Islet of Langerhans (tissue), 1 donor: Measurements from ENCODE around the gene CRP.
"Not testable (repeated sequence)": the region's sequence is repeated elsewhere in the genome, so short reads cannot be mapped to it uniquely, and the experiment has no call there.

Experiments used
- FAIRE-seq: peaks from one replicate; lab custom pipeline; 2011; peaks lifted over from hg19 to GRCh38; lab: Jason Lieb, UNC

CRP gene, protein sequence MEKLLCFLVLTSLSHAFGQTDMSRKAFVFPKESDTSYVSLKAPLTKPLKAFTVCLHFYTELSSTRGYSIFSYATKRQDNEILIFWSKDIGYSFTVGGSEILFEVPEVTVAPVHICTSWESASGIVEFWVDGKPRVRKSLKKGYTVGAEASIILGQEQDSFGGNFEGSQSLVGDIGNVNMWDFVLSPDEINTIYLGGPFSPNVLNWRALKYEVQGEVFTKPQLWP

DNA sequence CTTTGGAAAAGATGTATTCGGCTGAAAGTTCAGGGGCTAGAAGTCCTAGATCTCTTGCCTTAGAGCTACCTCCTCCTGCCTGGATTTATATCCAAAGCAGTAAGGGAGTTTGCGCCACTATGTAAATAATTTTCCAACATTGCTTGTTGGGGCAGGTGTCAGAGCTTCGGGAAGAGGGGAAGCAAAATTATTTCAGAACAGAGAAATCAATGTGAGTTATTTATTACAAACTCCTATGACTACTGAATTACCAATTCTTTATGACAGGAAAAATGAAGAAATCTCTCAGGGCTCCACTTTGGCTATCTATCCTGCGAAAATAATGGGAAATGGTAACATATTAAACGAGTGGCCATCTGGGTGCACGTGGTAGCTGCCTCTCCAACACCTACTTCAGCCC lies at the start of gene CRP:
CRP (minus strand) TSS at position 61 of the 400 bp plus-strand sequence. CDS start 104 bp downstream, outside the sequence.
- FAIRE-seq = no peak

GRCh38 chr1:159763686-159764085 lies 49.3 kb upstream of the CRP start:
- no peak for FAIRE-seq

DNA sequence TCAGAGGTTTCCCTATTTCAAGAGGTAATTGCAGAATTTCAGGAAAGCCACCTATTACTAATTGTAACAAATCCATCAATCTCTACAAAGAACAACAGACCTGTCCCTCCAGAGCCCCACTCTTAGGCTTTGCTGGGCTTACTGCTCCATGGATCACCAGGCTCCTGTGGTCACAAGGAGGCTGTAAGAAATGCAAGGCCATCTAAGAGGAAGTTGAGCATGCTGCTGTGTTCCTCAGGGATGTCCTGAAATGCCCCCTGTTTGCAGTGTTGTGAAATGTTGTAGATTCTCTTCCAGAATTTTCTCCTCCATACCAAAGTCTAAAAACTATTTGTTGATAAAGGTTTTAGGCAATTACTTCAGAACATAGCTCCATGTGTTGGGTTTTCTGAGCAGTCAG lies 42.0 kb upstream of the CRP start:
- no peak for FAIRE-seq

- FAIRE-seq = no peak
Measured at GRCh38 chr1:159755451-159756007, 41.1 kb upstream of the CRP start.

- no peak for FAIRE-seq
Measured at GRCh38 chr1:159753386-159753785, 39.0 kb upstream of the CRP start.

GRCh38 chr1:159752135-159752580 lies 37.8 kb upstream of the CRP start:
- no peak for FAIRE-seq

DNA sequence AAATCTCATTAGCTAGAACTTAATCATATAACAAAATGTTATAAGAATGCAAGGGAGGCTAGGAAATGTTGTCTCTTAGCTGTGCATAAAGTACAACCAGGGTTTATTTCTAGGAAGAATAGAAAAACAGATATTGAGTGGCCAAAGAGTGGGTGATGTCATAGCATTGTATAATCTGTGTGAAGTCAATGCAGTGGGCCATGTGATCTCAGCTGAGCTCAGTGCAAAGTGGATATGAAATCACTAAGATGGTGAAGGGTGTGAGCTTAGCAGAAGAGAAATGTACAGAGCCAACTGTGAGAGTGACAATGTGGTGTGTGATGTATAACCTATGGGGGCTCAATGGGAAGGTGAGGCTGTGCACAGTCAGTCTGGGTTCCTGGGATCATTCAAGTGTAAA lies 36.6 kb upstream of the CRP start:
- FAIRE-seq = no peak

DNA sequence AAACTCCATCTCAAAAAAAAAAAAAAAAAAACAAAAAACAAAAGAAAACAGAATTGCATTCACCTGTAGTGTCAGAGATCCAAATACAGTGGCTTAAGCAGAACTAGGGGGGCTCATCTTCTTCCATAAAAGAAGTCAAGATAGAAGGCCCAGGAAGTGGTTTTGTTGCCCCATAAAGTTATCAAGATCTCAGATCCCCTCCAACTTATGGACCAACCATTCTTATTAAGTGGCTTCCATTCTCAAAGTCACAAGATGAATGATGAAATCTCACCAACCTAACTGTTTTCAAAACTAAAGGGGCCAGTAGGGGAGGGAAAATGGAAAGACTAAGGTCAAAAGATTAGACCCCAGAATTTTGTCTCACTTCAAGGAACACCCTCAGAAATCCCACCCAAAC lies 36.2 kb upstream of the CRP start:
- no peak for FAIRE-seq

GRCh38 chr1:159749630-159750029 lies 35.2 kb upstream of the CRP start:
- FAIRE-seq = no peak

DNA sequence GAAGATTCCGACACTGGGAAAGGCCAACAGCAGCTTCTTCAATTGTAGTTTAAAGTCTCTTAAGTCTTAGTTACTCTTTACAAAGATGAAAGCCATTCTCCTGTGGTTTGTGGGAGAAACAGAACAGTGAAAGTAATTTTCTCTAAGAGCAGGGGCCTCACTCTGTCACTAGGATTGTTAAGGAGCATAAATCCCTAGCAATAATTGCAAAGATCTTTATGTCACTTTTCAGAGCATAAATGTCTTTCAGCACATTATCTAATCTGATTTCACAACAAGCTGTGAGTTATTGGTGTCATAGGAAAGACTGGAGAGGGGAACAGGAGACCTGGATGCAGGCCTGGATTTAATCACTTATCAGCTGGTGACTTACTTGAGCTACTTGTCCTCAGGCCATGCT lies 34.0 kb upstream of the CRP start:
- no peak for FAIRE-seq

- no peak for FAIRE-seq
Measured at GRCh38 chr1:159746666-159747065, 32.3 kb upstream of the CRP start.

DNA sequence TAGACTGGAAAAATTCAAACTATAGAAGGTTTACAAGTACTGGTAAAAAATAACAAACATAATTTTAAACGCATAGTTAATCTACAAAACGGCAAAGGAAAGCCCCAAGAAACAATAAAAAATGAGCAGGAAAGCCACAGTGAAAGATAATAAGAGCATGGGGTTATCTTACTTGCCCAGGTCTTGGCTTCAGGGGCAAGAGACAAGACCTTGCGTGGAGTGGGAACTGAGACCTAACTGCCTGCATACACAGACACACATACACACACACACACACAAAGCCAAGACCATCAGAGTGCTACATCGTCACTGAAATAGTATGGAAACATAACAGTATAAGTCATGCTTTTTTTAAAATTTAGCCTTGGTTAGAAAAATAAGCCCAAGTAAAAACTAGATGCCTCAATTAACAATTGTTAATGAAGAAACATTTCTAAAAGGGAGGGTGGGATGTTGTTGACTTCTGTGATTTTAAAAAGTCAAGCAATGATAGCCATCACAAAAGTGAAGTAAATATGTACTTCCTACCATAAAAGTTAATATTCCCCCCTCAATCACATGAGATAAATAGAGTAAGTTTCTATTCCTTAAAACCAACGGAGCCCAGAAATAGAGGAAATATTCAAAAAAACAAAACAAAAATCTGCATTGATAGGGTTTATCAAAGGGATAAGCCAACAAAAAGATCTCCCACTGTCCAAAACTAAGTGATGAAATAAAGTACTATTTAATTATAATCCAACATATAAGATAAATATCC lies 29.4 kb upstream of the CRP start:
- no peak for FAIRE-seq

GRCh38 chr1:159737238-159737916 lies 23.0 kb upstream of the CRP start:
- no peak for FAIRE-seq

DNA sequence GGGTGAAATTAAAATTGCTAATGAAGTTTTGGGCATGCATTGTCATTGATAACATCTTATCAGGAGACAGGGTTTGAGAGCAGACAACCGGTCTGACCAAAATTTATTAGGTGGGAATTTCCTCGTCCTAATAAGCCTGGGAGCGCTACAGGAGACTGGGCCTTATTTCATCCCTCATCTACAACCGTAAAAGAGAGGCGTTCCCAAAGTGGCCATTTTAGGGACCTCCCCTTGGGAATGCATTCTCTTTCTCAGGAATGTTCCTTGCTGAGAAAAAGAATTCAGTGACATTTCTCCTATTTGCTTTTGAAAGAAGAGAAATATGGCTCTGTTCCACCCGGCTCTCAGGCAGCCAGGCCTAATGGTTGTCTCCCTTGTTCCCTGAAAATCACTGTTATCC lies 8.8 kb upstream of the CRP start:
- FAIRE-seq = not testable (repeated sequence)

GRCh38 chr1:159719990-159720389 lies 5.6 kb upstream of the CRP start:
- FAIRE-seq = no peak

DNA sequence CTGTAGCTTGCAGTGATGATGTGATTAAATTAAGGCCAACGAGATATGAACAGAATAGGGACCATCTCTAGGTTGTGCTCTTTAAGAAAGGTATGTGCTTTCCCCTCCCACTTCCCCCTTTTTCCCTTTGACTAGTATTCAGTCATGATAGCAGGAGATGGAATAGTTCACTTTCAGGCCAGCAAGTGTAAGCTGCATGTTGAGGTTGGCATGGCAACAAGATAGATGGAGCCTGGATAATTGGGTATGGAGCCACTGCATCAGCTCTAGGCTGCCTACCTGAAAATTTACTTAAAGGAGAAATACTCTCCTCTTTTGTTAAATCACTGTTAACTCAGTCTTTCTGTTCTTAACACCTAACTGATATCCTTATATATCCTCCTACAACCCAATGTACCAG lies 1.5 kb upstream of the CRP start:
- FAIRE-seq = no peak

GRCh38 chr1:159712080-159712479 lies 2.3 kb downstream of the CRP start:
- no peak for FAIRE-seq

DNA sequence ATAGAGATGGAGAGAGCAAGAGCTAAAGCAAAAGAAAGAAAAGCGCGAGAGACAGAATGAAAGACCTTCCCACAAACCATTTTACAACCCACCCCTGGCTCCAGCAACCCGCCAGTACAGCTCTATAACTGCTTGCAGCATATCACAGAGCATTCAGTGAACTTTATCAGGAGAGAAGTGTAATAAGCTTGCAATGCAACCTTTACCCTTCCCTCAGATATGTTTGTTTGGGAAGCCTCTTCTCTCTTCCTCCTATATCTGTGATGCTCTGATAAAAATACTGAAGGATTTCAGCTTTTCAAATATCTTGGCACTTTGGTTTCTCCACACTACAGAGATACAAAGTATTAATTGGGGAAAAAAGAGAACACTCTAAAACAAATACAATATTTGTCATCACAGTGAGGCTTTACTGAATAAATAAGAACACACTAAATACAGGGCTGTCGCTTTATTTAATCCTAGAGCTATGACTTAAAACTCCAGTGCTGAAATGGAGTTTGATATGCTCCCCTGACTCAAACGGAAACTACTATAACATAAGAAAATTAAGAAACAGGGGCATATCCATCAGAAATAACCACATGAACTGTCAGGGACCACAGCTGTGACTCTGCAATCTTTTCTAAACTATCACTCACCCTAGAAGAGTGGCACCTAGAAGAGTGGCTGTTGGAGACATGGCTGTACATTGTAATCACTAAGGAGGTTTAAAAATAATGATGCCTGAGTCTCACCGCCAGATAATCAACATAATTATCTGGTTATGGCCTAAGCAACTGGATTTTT lies 6.7 kb downstream of the CRP start:
- no peak for FAIRE-seq

DNA sequence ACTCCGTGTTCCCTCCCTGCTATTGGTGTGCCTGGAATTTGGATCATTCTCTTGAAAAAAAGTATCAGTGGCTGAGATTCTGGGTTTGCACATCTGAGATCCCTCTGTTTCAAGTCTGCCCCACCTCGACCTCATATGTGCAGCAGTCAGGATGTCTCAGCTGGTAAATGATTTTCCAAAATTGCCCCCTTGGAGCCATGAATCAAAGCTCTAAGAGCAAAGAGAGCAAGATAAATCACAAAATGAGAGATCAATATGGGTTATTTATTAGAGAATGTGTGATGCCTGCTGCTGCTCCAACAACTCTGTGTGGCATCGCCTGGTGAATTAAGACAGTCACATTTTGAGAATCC lies 8.5 kb downstream of the CRP start:
- FAIRE-seq = no peak

DNA sequence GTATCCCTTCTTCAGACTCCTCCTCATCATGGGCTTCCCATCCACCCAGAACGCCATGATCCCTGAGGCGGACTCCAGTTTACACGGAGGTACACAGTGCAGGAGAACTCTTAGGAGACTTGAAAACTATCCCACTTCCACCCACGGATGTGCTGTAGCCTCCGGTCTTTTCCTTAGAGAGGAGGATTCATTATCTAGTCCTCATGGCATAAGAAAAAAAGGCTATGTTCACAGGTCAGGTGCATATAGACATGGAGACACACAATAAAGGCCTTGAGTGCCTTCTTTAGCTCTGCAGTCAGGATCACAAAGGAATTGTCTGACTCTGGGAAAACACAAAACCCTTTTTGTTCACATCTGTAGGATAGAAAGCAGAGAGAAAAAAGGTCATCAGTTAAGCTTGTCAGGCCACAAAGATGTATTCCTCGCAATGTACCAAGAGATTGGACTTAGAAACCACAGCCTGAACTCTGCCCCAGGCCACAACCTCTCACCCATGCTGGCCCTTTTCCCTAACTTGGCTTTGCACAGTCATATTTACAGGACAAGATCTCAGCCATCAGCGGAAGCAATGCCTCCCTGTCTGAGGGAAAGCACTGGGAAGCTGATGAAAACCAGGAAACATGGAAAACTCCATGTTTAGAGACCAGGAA lies 9.0 kb downstream of the CRP start:
- no peak for FAIRE-seq

DNA sequence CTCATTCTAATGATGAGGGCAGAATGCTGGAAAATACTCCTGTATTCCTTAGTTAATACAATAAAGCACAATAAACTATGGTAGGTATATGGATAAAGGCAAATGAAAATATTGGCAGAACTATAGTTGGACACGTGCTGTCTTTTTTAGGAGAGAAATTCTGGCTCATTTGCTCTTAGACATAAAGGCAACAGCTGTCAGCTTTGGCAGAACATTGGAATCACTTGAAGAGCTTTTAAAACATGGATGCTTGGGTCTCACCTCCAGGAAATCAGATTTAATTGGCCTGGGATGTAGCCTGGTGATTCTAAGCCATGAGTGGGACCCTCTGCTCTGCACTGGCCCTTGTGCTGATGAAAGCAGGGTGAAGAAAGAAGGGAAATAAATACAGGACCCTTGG lies 9.9 kb downstream of the CRP start:
- FAIRE-seq = no peak

GRCh38 chr1:159700312-159700711 lies 14.1 kb downstream of the CRP start:
- FAIRE-seq = no peak
